K562 (cell line): Measurements from ENCODE around the gene HNRNPF. TPM values are rescaled to one million over a fixed set of nuclear protein-coding genes. Genes with fewer than 3 reads are reported as not detected.
A peak's percentile ranks its signal among the peaks of the same experiment; 100 is the strongest.

ENCODE experiments used
- ATF2 ChIP-seq: sonication (generic); formaldehyde crosslinking; IDR thresholded peaks from 2 replicates; pipeline ENCODE4 v1.8.1; 2022; ENCODE audit warnings: missing genetic modification reagents
- BMI1 ChIP-seq: fragments of 150-350 bp; IDR thresholded peaks from 2 replicates; pipeline ENCODE4 v1.6.1; 2014; ENCODE audit warnings: low read length
- BRD9 ChIP-seq: fragments of 450-650 bp; IDR thresholded peaks from 2 replicates; pipeline ENCODE4 v1.6.1; 2018; ENCODE audit warnings: low read depth; ENCODE audit not compliant: partially characterized antibody
- DNMT1 ChIP-seq: fragments of 450-650 bp; IDR thresholded peaks from 2 replicates; pipeline ENCODE4 v1.6.1; 2016; ENCODE audit warnings: antibody characterized with exemption, mild to moderate bottlenecking
- E2F5 ChIP-seq: sonication (generic); formaldehyde crosslinking; IDR thresholded peaks from 2 replicates; pipeline ENCODE4 v1.8.0; 2022; ENCODE audit warnings: mild to moderate bottlenecking, missing genetic modification reagents
- EGR1 ChIP-seq: fragments of 450-650 bp; conservative IDR thresholded peaks from 2 replicates; pipeline ENCODE4 v1.6.1; 2017; ENCODE audit warnings: mild to moderate bottlenecking
- ELF2 ChIP-seq: fragments of 250-450 bp; sonication (Bioruptor Pico); IDR thresholded peaks from 2 replicates; pipeline ENCODE4 v1.5.0; 2021; ENCODE audit warnings: mild to moderate bottlenecking
- ERF ChIP-seq: fragments of 450-650 bp; formaldehyde crosslinking; IDR thresholded peaks from 2 replicates; pipeline ENCODE4 v1.4.0; 2020; ENCODE audit warnings: mild to moderate bottlenecking, mixed read lengths
- HIVEP1 ChIP-seq: fragments of 250-450 bp; sonication (Bioruptor Pico); IDR thresholded peaks from 2 replicates; pipeline ENCODE4 v1.4.0; 2020; ENCODE audit warnings: mild to moderate bottlenecking
- HMGXB4 ChIP-seq: sonication (generic); formaldehyde crosslinking; IDR thresholded peaks from 2 replicates; pipeline ENCODE4 v1.8.1; 2023; ENCODE audit warnings: mild to moderate bottlenecking, missing genetic modification reagents
- KAT8 ChIP-seq: fragments of 450-650 bp; IDR thresholded peaks from 2 replicates; pipeline ENCODE4 v1.6.1; 2016; ENCODE audit warnings: low read depth, mild to moderate bottlenecking
- MCM5 ChIP-seq: fragments of 450-650 bp; IDR thresholded peaks from 2 replicates; pipeline ENCODE4 v1.6.1; 2016; ENCODE audit warnings: low read depth
- MCM7 ChIP-seq, 2 experiments: fragments of 450-650 bp; IDR thresholded peaks; 2 replicates each; pipeline ENCODE4 v1.6.1; 2016 to 2018
- NCOA2 ChIP-seq, 2 experiments: fragments of 450-650 bp; IDR thresholded peaks; 2 replicates each; pipeline ENCODE4 v1.6.1; 2018; ENCODE audit warnings: mild to moderate bottlenecking in 2 of 2, moderate library complexity in 1 of 2; ENCODE audit not compliant: partially characterized antibody in 2 of 2
- POLR2A ChIP-seq: fragments of 450-650 bp; conservative IDR thresholded peaks from 2 replicates; pipeline ENCODE4 v1.6.1; 2016
- RBM25 ChIP-seq: fragments of 200-400 bp; formaldehyde crosslinking; IDR thresholded peaks from 2 replicates; pipeline ENCODE4 v1.6.1; 2018; ENCODE audit warnings: low read length, low read depth, moderate library complexity; ENCODE audit not compliant: severe bottlenecking
- RUNX1 ChIP-seq: sonication (generic); IDR thresholded peaks from 2 replicates; pipeline ENCODE4 v1.6.1; 2016; ENCODE audit warnings: antibody characterized with exemption, low read depth
- SNIP1 ChIP-seq: fragments of 450-650 bp; IDR thresholded peaks from 2 replicates; pipeline ENCODE4 v1.7.1; 2017; ENCODE audit warnings: low read depth, mild to moderate bottlenecking
- SP2 ChIP-seq: IDR thresholded peaks from 2 replicates; pipeline ENCODE4 v1.6.1; 2011; ENCODE audit warnings: mild to moderate bottlenecking, low read depth, low read length, moderate library complexity; ENCODE audit not compliant: poor library complexity, severe bottlenecking; ENCODE audit errors: extremely low read depth
- TCF3 ChIP-seq: sonication (generic); formaldehyde crosslinking; IDR thresholded peaks from 2 replicates; pipeline ENCODE4 v1.4.0; 2020; ENCODE audit warnings: mild to moderate bottlenecking, missing genetic modification reagents
- ZC3H8 ChIP-seq: fragments of 450-650 bp; IDR thresholded peaks from 2 replicates; pipeline ENCODE4 v1.6.1; 2017
- ZNF197 ChIP-seq: fragments of 200-800 bp; sonication (Bioruptor generic); IDR thresholded peaks from 2 replicates; pipeline ENCODE4 v1.6.1; 2016; ENCODE audit warnings: low read depth, missing genetic modification characterization, missing compliant biosample characterization
- ZNF280B ChIP-seq: fragments of 250-450 bp; sonication (Bioruptor Pico); IDR thresholded peaks from 2 replicates; pipeline ENCODE4 v1.5.1; 2021; ENCODE audit warnings: mild to moderate bottlenecking
- polyA plus RNA-seq, 8 experiments: library from polyadenylated mRNA; depleted of rRNA in 4 of 8; stranded (reverse) in 5 of 8; unstranded in 3 of 8; fragments of >200 nt; fragmentation: Nextera tagmentation in 2 of 8; fragmentation: Illumina TruSeq in 1 of 8; extraction: Ambion mirVana in 2 of 8; extraction: Trizol in 1 of 8; gene quantifications; 2 replicates each; pipeline versions ENCODE4 v1.2.1 to v1.2.3, GENCODE V29; 2011 to 2014; ENCODE audit warnings: inconsistent platforms in 1 of 8, missing spikeins in 1 of 8
- total RNA-seq, 7 experiments: library from RNA; depleted of rRNA in 6 of 7; stranded (reverse); fragments of >200 nt in 6 of 7; fragmentation: Illumina TruSeq in 2 of 7; extraction: Trizol in 2 of 7; gene quantifications; 2 replicates each; pipeline versions ENCODE4 v1.2.1 to v1.2.3, GENCODE V29; 2011 to 2021; ENCODE audit warnings: low replicate concordance in 1 of 7
- TF ChIP-seq, protein P1 (sequence below): fragments of 450-650 bp; formaldehyde crosslinking; conservative IDR thresholded peaks from 2 replicates; pipeline ENCODE4 v1.4.0; 2022; ENCODE audit warnings: mild to moderate bottlenecking, missing genetic modification characterization

HNRNPF gene
- total and polyA plus RNA-seq, 9 of the 15 experiments (the other 6 are each of a cell fraction or from before 2014, with no cell fraction given), result 192 to 489 (median 416) TPM

GRCh38 chr10:43348511-43349312 is 60.3 kb downstream of the HNRNPF start (continued):
- TF ChIP-seq ZC3H8 (no peak), POLR2A (no peak), ELF2 (CRISPR knock-in tag) (no peak), HIVEP1 (no peak), SP2 (no peak), EGR1 (no peak), ZNF280B (CRISPR knock-in tag) (no peak), ERF (no peak), BRD9 (no peak), RBM25 (no peak), KAT8 (no peak), BMI1 (no peak), SNIP1 (no peak), ZNF197 (CRISPR knock-in tag) (no peak), MCM5 (no peak), HMGXB4 (CRISPR knock-in tag) (no peak), DNMT1 (no peak), ATF2 (CRISPR knock-in tag) (no peak), RUNX1 (no peak), MCM7 (IDR thresholded peaks at IDR 0.05) (no peak), TCF3 (peak; percentile 30; the same call in 1 of the 2 replicates), E2F5 (CRISPR knock-in tag) (no peak), NCOA2 (IDR thresholded peaks at IDR 0.05; ENCODE audit: partially characterized antibody in 2 of 2) (no peak)
- TF ChIP-seq, protein P1, sequence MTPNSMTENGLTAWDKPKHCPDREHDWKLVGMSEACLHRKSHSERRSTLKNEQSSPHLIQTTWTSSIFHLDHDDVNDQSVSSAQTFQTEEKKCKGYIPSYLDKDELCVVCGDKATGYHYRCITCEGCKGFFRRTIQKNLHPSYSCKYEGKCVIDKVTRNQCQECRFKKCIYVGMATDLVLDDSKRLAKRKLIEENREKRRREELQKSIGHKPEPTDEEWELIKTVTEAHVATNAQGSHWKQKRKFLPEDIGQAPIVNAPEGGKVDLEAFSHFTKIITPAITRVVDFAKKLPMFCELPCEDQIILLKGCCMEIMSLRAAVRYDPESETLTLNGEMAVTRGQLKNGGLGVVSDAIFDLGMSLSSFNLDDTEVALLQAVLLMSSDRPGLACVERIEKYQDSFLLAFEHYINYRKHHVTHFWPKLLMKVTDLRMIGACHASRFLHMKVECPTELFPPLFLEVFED, result no peak
